ENCODE results near the gene EXOC6B.

DNA sequence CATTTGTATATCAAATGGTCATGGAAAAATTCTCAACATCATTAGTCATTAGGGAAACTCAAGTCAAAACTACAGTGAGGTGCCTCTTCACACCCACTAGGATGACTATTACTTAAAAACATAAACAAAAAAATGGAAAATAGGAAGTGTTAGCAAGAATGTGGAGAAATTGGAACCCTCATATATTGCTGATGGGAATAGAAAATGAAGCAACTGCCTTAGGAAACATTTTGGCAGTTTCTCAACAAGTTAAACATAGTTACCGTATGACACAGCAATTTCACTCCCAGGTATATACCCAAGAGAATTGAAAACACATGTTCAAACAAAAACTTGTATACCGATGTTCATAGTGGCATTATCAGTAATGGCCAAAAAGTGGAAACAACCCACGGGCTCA lies 660.0 kb downstream of the EXOC6B start:
- TF ChIP-seq CTCF (conservative IDR thresholded peaks at IDR 0.05; ENCODE audit: low read length) (no peak), EZH2phosphoT487 (IDR thresholded peaks at IDR 0.05; ENCODE audit: borderline replicate concordance) (no peak)
